Epithelial cell of esophagus (primary cell): Measurements from ENCODE around the gene RCC1.
A peak's percentile ranks its signal among the peaks of the same experiment; 100 is the strongest.
"Not testable (repeated sequence)": the region's sequence is repeated elsewhere in the genome, so short reads cannot be mapped to it uniquely, and the experiment has no call there.

Experiments used
- DNase-seq: peaks from one replicate; pipeline ENCODE4 v3.0.0; 2010; ENCODE audit warnings: low read depth
- H3K4me3 ChIP-seq: 2 replicates; pipeline ENCODE4 v1.5.1; 2011; ENCODE audit warnings: mild to moderate bottlenecking, low read length, control low read depth
- CTCF ChIP-seq: IDR thresholded peaks from 2 replicates; pipeline ENCODE4 v1.5.1; 2011; ENCODE audit warnings: low read depth, mild to moderate bottlenecking, low read length, control low read depth, inconsistent platforms; ENCODE audit not compliant: insufficient read depth; ENCODE audit errors: missing control alignments

RCC1 gene

DNA sequence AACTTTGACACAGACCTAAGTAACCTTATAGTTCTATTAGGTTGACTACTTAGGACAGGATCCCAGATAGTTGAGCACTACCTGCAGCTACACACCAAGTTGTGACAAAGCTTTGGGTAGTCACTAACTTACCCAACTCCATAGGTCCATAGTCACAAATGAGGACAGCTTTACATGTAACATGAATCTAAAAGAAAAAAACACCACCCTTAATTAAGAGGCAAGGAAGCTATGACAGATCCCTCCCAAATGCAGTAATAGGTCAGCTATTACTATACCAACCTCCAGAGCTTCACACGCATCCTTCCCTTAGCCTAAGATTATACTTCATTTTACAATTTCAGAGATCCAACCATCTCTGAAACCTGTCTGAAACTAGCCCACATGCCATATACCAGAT, 73.6 kb downstream of the RCC1 start:
- H3K4me3 ChIP-seq: no peak overlapping the region
- no peak for DNase-seq
- TF ChIP-seq CTCF: no peak

DNA sequence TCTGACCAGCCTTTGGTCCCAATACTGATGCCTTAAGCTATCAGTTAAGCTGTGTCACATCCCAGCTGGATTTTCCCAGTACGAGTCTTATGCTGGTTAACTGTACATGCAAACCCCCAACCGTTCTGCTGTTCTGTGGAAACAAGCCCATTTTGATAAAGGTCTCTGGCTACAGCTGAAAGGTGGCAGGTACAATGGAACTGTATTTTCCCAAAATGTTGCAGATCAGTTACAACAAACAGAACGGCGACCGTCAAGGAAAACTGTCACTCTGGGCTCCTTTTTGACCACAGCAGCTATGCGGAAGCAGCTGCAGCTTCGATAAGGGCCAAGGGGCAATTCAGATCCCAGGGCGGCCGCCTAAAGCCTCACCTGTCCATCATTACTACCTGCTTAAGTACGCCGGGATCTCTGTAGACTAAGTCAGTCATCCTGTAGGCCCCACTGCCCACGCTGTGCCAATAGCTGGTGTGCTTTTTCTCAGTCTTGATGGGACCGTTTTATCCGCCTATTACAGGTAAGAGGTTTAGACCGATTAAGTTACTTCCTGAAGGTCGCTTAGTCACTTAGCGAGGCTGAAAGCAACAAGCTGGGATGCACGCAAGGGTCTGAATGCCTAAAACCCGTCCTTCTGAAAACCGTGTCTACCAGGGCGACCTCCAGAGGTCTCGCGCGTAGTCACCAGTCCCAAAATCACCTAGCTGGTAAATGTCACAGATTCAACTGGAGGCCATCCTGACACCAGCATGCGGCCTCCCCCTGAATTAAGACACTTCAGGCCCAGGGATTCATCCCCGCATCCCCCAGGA, 75.1 kb downstream of the RCC1 start:
- TF ChIP-seq CTCF: peak; percentile 7
- H3K4me3 ChIP-seq: peak overlapping the region; percentile 98
- DNase-seq: peak; percentile 51

DNA sequence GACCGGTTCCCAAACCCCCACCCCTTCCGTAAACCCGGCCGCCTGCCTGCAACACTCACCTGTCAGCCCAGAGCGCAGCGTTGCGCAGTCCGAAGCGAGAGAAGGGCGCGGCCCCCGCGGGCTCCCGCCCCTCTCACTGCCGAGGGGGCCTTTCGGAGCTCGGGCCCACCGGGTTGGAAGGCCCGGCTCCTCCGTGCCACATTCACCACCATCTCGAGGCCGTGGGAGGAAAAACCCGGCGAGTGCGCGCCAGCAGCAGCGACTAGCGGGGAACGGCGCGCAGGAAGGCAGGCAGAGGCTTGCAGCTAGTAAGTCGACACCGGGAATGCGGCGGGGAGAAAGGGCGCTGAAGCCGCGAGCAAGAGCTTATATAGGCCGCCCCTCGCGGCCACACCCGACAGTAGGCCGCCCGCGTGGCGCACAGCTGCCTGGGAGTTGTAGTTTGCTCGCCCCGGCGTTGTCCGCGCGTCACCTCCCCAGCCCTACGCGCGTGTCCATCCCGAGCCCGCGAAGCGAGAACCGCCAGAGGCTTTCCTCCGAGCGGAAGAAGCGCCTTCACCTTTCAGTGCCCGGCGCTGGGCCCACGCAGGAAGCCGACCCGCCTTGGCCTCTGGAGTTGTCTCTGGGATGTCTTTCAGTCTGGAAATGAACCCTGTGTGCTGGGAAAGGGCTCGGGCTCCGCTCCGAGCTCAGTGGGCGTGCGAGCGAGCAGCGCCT, 75.8 kb downstream of the RCC1 start:
- peak overlapping the region; percentile 98 for H3K4me3 ChIP-seq
- no peak for TF ChIP-seq CTCF
- peak; percentile 95 for DNase-seq

GRCh38 chr1:28582248-28582615, 76.4 kb downstream of the RCC1 start:
- no peak for TF ChIP-seq CTCF
- H3K4me3 ChIP-seq: peak overlapping the region; percentile 98
- peak; percentile 38 for DNase-seq

GRCh38 chr1:28586585-28587391, 80.9 kb downstream of the RCC1 start:
- H3K4me3 ChIP-seq: not testable (repeated sequence)

More at GRCh38 chr1:28586585-28587391, 80.9 kb downstream of the RCC1 start:
- not testable (repeated sequence) for DNase-seq
